Loucy (cell line): ENCODE results near the gene CTDSP1.

Experiments used
- H2AFZ ChIP-seq: fragments of 200-600 bp; sonication (generic); 2 replicates; pipeline ENCODE4 v1.6.0; 2016; ENCODE audit warnings: antibody characterized with exemption, mild to moderate bottlenecking, low read length, moderate library complexity
- H3F3A ChIP-seq: fragments of 200-600 bp; 2 replicates; pipeline ENCODE4 v1.6.0; 2016; ENCODE audit warnings: antibody characterized with exemption, low read depth, mild to moderate bottlenecking
- H3K27me3 ChIP-seq: fragments of 200-600 bp; sonication (generic); 2 replicates; pipeline ENCODE4 v1.6.1; 2014; ENCODE audit warnings: low read length, mild to moderate bottlenecking; ENCODE audit not compliant: insufficient read depth, poor library complexity, severe bottlenecking
- H3K36me3 ChIP-seq: fragments of 200-600 bp; sonication (generic); 2 replicates; pipeline ENCODE4 v1.6.1; 2016; ENCODE audit warnings: low read length; ENCODE audit not compliant: insufficient read depth
- H3K4me1 ChIP-seq: fragments of 200-600 bp; sonication (generic); 2 replicates; pipeline ENCODE4 v1.5.1; 2014; ENCODE audit warnings: low read length, mild to moderate bottlenecking; ENCODE audit not compliant: insufficient read depth, poor library complexity, severe bottlenecking
- H3K4me2 ChIP-seq: fragments of 200-600 bp; sonication (generic); 2 replicates; pipeline ENCODE4 v1.6.0; 2014; ENCODE audit warnings: antibody characterized with exemption, low read length, low read depth, mild to moderate bottlenecking; ENCODE audit not compliant: poor library complexity, severe bottlenecking
- H3K4me3 ChIP-seq: fragments of 200-600 bp; sonication (generic); 2 replicates; pipeline ENCODE4 v1.5.1; 2014; ENCODE audit warnings: low read length, mild to moderate bottlenecking, mixed read lengths; ENCODE audit not compliant: poor library complexity, severe bottlenecking
- H3K79me2 ChIP-seq: fragments of 200-600 bp; sonication (generic); 2 replicates; pipeline ENCODE4 v1.6.1; 2014; ENCODE audit warnings: low read length; ENCODE audit not compliant: insufficient read depth
- H3K9ac ChIP-seq: fragments of 200-600 bp; sonication (generic); 2 replicates; pipeline ENCODE4 v1.6.0; 2014; ENCODE audit warnings: mild to moderate bottlenecking, low read depth, low read length, moderate library complexity; ENCODE audit not compliant: poor library complexity, severe bottlenecking
- H3K9me2 ChIP-seq: fragments of 200-600 bp; sonication (generic); replicated peaks from 2 replicates; pipeline ENCODE4 v1.6.1; 2016; ENCODE audit warnings: low read depth, low read length, mixed read lengths
- H3K9me3 ChIP-seq: fragments of 200-600 bp; sonication (generic); 2 replicates; pipeline ENCODE4 v1.6.1; 2014; ENCODE audit warnings: mild to moderate bottlenecking, antibody characterized with exemption, low read length, low read depth; ENCODE audit not compliant: insufficient read depth
- H4K20me1 ChIP-seq: fragments of 200-600 bp; sonication (generic); 2 replicates; pipeline ENCODE4 v1.6.0; 2014; ENCODE audit warnings: antibody characterized with exemption, low read length, mild to moderate bottlenecking; ENCODE audit not compliant: insufficient read depth, poor library complexity, severe bottlenecking
- EZH2phosphoT487 ChIP-seq: fragments of 200-600 bp; IDR thresholded peaks from 2 replicates; pipeline ENCODE4 v1.6.1; 2018; ENCODE audit warnings: antibody characterized with exemption, mild to moderate bottlenecking, moderate library complexity, borderline replicate concordance
- TF ChIP-seq, protein P1 (sequence below): fragments of 200-600 bp; sonication (generic); conservative IDR thresholded peaks from 2 replicates; pipeline ENCODE4 v1.5.1; 2014; ENCODE audit warnings: mild to moderate bottlenecking, antibody characterized with exemption, low read length

Gene CTDSP1

DNA sequence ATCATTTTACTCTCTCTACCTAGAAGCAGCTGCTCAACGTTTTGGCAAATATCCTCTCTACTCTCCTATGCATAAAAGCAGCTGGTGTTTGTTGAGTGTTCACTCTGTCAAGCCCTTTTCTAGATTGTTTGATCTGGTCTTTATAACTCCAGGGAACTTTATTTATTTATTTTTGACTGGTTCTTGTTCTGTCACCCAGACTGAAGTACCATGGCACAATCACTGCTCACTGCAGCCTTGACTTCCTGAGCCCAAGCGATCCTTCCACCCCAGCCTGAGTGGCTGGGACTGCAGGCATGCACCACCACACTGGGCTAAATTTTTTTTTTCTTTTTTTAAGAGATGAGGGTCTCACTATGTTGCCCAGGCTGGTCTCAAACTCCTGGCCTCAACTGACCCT lies 30.3 kb upstream of the CTDSP1 start:
- H3K4me2 ChIP-seq = no peak overlapping the region
- H3K4me1 ChIP-seq = peaks cover 6% of the 10 kb centered on the region
- H3K4me3 ChIP-seq = no peak overlapping the region

DNA sequence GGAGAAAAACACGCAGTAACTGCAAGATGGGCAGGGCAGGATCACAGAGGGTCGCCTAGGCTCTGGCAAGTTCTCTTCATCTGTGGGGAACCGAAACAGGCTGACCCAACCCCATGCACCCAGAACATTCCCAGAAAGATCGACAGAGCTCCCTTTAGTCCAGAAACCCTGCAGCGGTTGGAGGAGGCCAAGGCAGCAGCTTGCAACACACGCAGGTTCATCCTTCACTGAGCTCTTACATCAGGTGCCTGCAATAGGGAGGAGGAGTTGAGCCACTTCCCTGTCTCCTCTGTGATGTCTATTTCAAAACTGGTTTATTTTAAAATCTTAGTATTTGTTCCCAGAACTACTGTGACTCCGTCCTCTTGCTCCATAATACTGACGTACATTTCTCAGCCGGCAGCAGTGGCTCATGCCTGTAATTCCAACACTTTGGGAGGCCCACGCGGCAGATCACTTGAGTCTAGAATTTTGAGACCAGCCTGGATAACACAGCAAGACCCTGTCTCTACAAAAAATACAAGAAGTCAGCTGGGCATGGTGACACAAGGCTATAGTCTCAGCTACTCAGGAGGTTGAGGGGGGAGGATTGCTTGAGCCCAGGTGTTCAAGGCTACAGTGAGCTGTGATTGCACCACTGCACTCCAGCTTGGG lies 29.1 kb upstream of the CTDSP1 start:
- no peak overlapping the region for H3K9ac ChIP-seq
- peaks cover 6% of the 10 kb centered on the region for H3K4me1 ChIP-seq
- H3F3A ChIP-seq = no peaks in the 10 kb centered on the region
- no peak overlapping the region for H3K4me2 ChIP-seq
- no peaks in the 10 kb centered on the region for H3K9me3 ChIP-seq
- no peaks in the 10 kb centered on the region for H3K27me3 ChIP-seq
- H3K9me2 ChIP-seq = no peaks in the 10 kb centered on the region
- no peaks in the 10 kb centered on the region for H4K20me1 ChIP-seq
- H3K79me2 ChIP-seq = no peaks in the 10 kb centered on the region
- H3K4me3 ChIP-seq = no peak overlapping the region
- no peak overlapping the region for H2AFZ ChIP-seq
- H3K36me3 ChIP-seq = no peaks in the 10 kb centered on the region
- TF ChIP-seq, protein P1, sequence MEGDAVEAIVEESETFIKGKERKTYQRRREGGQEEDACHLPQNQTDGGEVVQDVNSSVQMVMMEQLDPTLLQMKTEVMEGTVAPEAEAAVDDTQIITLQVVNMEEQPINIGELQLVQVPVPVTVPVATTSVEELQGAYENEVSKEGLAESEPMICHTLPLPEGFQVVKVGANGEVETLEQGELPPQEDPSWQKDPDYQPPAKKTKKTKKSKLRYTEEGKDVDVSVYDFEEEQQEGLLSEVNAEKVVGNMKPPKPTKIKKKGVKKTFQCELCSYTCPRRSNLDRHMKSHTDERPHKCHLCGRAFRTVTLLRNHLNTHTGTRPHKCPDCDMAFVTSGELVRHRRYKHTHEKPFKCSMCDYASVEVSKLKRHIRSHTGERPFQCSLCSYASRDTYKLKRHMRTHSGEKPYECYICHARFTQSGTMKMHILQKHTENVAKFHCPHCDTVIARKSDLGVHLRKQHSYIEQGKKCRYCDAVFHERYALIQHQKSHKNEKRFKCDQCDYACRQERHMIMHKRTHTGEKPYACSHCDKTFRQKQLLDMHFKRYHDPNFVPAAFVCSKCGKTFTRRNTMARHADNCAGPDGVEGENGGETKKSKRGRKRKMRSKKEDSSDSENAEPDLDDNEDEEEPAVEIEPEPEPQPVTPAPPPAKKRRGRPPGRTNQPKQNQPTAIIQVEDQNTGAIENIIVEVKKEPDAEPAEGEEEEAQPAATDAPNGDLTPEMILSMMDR = no peak
- TF ChIP-seq EZH2phosphoT487 = no peak

More for the DNA sequence above, 30.3 kb upstream of the CTDSP1 start:
- Histone ChIP-seq H3K79me2 (no peaks in the 10 kb centered on the region), H3K9me2 (no peaks in the 10 kb centered on the region), H3K36me3 (no peaks in the 10 kb centered on the region), H3K9me3 (no peaks in the 10 kb centered on the region), H3F3A (no peaks in the 10 kb centered on the region), H3K27me3 (no peaks in the 10 kb centered on the region), H2AFZ (no peak overlapping the region), H3K9ac (no peak overlapping the region), H4K20me1 (no peaks in the 10 kb centered on the region)
- TF ChIP-seq EZH2phosphoT487 = no peak
- TF ChIP-seq, protein P1 = no peak

DNA sequence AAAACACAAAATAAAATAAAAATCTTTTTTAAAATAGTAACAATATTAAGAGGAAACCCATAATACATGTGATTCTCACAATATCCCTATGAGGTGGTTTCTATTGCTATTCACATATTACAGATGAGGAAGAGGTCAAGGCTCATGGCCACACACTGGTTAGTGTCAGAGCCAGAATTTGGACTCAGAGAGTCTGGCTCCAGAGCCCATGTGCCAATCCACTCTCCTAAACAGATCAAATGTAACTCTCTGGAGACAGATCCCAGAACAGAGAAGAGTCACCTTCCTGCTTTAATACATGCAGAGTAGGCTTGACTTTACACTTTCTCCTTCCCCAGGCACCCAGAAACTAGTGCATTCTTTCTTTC lies 27.7 kb upstream of the CTDSP1 start:
- no peak overlapping the region for H3K4me2 ChIP-seq
- H3K79me2 ChIP-seq = no peaks in the 10 kb centered on the region

More for the DNA sequence above, 27.7 kb upstream of the CTDSP1 start:
- Histone ChIP-seq H2AFZ (no peak overlapping the region), H3F3A (no peaks in the 10 kb centered on the region), H3K9ac (no peak overlapping the region), H3K4me3 (no peak overlapping the region), H3K27me3 (no peaks in the 10 kb centered on the region), H3K9me2 (no peaks in the 10 kb centered on the region), H3K9me3 (no peaks in the 10 kb centered on the region), H3K36me3 (no peaks in the 10 kb centered on the region), H4K20me1 (no peaks in the 10 kb centered on the region), H3K4me1 (peaks cover 6% of the 10 kb centered on the region)
- TF ChIP-seq EZH2phosphoT487 = no peak
- TF ChIP-seq, protein P1 = no peak
